ENCODE results near the gene OSBPL5.

The OSBPL5 gene

DNA sequence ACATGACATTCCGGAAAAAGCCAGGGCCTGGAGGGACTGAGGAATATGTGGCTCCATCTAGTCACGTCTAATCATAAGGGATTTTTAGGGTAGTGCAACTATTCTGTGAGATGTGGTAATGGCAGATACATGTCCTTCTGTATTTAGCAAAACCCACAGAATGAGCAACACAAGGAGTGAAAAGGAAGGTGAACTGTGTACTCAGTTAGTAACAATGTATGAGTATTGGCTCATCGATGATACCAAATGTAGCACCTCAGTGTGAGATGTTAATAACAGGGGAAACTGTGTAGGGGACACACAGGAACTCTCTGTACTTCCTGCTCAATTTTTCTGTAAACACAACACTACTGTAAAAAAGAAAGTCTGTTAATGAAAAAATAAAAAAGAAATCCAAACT, 65.9 kb downstream of the OSBPL5 start:
- DNase-seq (ENCODE audit: low spot score) = no peak

DNA sequence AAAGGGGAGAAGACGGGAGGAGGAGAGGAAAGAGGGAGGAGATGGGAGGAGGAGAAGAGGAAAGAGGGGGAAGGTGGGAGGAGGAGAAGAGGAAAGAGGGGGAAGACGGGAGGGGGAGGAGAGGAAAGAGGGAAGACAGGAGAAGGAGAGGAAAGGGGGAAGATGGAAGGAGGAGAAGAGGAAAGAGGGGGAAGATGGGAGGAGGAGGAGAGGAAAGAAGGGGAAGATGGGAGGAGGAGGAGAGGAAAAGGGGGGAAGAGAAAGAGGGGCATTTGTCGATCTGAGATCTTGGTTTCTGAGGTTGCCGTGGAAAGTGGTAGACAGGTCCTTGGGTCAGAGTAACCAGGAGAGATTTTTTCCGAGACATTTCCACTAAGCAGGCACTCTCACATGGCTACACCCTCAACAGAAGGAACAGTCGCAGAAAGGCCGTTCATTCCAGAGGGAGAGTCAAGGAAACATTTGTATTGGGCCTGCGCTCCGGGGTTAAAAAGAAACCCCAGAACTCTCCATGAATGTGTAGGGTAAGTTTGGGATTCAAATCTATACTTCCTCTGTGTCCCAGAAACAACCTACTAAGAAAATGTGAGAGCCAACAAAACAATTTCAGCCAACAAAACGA, 68.1 kb downstream of the OSBPL5 start:
- no peak for DNase-seq (ENCODE audit: low spot score)

DNA sequence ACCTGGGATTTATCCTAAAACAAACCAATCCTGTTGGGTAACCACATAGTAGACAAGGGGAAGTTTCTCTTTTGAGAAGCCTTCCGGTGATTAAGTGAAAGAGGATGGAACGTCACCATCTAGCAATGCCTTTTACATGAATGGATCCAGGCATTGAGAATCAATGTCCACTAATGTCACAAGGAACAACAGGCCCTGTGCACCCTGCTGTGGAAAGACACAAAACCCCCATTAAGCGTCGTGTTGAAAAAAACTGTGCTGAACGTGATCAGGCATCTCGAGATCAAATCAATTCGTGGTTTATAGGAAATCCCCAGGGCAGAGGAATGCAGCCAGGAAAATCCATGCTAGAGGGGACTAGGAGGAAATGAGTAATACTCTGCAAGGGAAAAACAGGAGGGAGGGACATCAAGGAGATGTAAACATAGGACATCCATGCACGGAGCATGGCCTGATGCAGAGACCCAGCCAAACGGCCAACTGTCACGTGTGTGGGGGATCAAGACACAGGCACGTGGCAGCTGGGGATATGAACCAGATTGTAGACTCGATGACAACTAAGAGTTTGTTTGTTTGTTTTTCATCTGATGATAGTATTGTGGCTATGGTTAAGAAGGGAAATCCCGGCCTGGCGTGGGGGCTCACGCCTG, 69.3 kb downstream of the OSBPL5 start:
- DNase-seq (ENCODE audit: low spot score) = peak; percentile 81

DNA sequence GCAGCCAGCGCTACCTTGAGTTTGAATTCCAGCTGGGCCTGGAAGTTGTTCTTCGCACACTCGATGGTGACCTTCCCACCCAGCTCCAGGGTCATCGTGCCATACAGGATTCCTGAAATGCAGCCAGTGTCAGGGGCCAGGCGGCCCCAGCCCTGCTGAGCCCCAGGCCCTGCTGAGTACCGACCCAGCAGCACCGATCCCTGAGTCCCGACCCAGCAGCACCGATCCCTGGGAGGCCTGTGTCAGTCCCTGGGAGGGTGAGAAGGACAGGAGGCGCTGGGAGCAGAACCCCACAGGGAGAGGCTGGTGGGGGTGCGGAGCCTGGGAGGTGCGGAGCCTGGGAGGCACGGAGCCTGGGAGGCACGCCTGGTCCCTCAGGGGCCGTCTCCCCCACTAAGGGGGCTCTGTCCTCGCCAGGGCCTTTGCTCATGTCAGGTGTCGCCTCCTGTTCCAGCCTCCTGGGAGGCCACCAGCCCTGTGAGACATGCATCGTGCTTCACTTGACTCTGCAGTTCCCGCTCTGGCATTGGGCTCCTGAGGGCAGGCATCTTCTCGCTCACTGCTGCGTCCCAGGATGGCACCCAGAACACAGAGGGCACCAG, 70.8 kb downstream of the OSBPL5 start:
- no peak for DNase-seq (ENCODE audit: low spot score)

DNA sequence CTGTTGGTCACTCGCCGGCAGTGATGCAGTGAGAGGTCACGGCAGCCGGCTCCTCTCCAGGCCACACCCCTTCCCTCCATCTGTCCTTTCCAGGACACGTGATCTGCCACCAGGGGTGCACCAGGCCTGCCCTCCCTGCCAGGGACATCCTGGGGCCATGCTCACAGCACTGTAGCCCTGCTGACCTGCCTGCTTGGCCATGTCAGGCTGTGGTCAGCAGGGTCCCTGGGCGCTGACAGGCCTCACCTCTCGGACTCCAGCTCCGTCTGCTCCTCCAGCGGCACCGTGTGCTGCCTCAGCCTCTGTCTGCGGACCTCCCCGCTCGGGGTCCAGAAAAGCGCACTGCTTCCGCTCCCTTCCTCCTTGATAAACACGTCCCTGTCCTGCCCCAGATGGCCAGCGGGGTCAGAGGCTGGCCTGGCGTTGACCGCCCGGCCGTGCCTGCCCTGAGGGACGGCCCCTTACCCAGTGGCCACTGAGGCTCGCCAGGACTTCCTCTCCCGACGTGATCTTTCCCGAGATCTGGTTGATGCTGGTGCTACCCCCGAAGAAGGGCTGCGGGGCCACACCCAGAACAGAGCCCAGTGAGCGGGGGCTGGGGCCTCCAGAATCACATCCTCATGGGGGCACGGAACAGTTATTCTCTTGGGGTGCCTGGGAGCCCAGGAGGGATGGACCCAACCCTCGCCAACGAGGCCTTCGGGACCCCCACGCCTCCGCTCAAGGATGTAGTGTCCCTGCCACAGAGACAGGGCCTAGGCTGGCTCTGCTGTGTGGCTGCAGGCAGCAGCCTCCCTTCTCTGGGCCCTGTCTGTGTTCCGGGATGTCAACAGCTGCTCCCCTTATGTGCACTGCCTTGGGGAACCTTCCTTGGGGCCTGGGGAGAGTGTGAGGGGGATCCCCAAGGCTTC, 71.6 kb downstream of the OSBPL5 start:
- DNase-seq (ENCODE audit: low spot score) = peak; percentile 8

DNA sequence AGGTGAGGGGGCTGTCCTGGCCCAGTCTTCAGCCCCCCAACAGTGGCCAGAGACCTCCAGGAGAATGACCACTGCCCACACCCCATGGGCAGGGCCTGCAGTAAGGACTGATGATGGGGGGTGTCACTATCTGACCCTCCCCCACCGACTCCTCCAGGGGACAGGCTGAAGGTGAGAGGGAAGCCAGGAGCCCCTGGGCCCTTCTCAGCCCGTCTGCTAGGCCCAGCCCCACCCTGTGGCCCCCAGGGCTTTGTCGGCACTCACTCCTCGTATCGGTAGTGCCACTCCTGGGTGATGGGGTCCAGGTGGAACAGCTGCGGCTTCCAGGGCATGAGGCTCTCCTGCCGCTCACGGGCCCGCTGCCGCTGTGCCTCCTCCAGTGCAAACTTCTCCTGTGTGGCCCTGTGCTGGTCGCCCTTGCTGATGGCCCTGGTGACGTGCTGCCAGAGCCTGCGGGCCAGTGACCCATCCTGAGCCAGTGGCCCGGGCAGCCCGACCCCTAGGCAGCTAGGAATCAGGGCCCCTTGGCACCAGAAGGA, 72.4 kb downstream of the OSBPL5 start:
- DNase-seq (ENCODE audit: low spot score) = peak; percentile 7

DNA sequence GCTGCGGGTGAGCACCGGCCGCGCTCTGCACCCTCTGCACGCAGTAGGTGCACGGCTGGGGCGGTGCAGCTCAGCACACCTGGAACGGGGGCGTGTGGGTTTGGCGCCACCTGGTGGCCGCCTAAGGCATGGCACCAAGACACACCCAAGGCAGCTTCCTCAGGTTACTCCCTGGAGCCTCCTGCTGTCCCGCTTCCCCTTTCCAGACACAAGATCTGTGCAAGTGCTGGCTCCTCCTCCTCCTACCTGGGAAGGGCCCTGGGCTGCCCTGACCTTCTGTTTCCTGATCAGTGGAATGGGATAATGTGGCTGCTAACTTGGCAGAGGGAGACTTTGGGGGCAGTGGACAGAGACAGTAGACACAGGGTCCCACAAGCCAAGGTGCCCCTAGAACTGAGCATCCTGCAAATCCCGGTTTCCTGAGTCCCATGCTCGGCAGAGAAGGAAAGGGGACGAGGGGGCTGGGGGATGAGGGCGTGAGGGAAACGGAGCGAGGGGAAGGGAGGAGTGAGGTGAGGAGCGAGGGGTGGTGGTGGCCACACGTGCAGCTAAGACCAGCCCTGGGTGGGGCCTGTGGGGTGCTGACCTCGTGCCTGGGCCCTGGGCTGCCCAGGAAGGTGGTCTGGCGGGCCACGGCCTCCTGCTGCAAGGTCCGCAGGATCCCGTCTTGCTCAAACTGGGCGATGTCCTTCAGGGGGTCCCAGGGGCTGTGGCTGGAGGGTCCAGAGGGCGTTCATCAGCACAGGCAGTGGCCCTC, 73.1 kb downstream of the OSBPL5 start:
- peak; percentile 86 for DNase-seq (ENCODE audit: low spot score)

DNA sequence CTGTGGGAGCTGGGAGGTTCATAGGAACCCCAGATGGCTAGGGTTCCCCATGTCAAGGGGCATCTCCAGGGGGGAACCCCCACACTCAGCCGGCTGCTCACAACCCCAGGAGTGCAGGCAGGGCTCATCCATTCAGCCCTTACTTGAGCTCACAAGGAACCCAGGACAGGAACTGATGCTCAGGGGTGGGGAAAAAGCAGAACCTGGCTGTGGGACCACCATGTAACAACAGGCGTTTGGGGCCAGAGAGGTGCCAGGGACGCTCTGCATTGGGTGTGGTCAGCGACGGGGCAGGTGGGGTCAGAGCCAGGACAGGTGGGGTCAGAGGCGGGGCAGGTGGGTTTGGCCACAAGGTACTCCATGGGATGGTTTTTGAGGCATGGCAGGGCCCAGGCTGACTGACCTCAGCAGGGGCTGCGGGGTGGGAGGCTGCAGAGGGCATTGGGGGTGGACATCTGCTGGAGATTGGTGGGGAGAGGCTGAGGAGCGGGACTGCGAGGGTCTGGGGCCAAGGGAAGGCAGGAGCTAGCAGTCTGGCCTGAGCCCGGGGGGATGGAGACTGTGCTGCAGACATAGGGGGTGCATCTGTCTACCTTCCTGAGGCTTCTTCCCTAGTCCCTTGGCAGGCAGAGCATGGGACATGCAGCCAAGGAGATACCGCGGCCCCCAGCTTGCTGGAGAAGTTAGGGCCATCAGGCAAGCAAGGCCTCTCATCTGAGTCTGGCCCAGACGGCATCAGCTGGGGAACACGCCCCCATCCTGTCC, 73.8 kb downstream of the OSBPL5 start:
- no peak for DNase-seq (ENCODE audit: low spot score)

DNA sequence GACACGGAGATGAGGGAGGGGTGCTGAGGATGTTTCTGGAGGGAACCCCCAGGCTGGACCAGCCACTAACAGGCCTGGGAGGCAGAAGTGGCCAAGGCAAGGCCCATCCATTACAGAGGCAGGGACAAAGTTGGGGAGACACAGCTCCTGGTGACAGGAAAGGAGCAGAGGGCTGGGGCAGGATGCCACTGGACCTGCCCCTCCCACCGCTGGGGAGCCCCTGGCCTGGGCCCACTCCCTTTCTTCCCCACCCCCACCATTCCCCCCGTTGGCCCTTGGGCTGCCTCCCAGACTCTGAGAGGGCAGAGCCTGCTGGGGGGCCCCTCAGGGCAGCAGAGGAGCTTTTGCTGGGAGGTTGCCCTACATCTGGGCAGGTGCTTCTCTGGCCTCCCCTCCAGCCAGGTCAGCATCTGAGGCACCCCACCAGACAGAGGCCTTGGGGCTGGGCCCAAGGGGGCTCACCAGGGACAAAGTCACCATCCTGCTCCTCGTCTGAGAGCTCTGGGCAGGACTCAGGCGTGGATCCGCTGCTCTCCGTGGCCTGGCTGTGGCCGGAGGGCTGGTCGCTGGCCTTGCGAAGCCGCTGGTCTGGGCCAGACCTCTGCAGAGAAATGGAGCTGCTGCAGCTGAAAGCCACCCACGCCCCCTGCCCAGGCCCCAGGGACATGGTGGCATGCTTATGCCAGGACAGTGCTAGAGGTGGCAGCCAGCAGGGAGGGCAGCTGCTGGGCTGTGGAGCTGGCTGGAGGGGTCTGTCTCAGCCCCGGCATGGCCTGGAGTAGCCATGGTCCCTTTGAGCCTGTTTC, 74.8 kb downstream of the OSBPL5 start:
- DNase-seq (ENCODE audit: low spot score) = no peak

DNA sequence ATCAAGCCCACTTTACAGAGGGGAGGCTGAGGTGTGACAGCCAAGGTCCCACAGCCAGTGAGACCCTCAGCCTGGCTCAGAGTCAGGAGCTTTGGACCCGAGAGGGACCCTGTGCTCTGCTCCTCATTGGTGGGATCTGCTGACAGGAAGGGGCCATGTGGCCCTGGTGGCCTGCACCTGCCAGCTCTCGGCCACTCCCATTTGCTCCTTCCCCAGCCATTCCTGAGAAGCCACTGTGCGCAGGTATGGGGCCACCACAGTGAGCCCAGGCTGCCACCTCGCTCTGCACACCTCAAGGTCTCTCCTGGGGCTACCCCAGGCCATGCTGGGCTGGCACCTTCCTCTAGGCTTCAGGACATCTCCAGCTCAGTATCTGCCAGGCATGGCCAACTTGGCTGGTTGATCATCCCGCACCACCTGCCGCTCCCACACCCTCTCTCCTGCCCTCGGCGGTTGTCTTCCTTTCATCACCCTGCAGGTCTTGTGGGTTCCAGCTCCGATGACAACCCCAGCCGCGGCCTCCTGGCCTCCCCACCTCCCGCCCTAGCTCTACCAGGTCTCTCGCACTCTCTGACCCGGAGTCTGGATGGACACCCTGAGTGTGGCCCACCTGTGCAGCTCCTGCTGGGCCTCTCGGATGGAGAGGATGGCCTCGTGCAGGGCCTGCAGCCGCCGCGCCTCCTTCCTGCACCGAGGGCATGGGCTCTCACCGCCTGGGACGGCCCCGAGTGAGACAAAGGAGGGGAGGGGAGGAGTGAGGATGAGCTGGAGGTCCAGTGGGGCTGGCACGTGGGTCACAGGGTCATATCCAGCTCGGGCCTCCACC, 75.7 kb downstream of the OSBPL5 start:
- no peak for DNase-seq (ENCODE audit: low spot score)

DNA sequence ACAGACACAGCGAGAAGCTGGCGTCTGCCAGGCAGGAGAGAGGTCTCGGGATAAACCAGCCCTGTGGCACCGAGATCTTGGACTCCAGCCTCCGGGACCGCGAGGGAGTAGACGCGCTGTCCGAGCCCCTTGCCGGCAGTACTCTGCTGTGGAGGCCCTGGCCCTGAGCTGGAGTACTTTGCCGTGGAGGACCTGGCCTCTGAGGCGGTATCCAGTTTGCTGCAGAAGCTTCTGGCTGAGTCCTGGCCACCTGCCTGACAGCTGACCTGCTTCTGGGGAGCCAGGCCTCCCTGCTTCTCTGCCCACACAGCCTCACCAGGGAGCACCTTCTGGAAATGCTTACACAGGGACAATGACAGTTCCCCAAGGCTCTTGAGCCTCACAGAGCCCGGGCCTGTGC, 76.3 kb downstream of the OSBPL5 start:
- DNase-seq (ENCODE audit: low spot score) = peak; percentile 6

DNA sequence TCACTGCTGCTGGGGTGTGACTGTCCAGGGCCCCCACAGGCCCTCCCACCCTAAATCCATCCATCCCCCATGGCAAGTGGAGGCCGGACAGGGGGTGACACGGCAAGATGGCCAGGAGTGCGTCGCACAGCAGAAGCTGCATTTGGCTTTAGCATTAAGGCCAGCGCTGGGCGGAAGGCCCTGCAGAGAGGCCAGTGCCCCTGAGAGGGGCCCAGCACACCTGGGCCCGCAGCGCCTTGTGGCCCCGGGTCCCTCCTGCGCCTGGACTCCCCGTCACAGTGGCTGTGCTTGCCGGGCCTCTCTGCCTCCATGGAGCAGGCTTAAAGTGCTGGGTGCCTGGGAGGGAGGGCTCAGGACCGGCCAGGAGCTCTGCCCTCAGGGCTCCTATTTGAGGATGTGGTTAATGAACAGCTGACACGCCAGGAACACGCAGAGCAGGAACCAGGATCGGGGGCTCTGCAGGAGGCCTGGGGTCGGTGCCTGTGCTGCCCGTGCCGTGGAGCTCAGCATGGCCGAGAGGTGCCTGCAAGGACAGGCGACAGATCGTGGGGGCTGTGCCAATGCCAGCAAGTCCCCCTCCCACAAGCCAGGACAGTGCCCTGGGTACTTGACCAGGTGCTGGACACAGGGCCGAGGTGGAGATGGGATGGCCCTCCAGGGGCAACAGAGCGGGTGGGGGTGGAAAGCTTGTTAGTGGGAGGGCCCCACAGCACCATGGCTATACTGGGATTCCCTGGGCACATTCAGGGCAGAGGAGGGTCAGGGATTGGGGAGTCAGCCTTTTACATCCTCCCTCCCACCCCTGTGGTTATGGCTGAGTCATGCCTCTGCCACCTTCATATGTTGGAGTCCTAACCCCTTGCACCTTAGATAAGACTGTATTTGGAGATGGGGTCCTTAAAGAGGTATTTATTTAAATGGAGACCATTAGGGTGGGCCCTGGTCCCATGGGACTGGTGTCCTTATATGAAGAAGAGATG, 77.0 kb downstream of the OSBPL5 start:
- peak; percentile 9 for DNase-seq (ENCODE audit: low spot score)

DNA sequence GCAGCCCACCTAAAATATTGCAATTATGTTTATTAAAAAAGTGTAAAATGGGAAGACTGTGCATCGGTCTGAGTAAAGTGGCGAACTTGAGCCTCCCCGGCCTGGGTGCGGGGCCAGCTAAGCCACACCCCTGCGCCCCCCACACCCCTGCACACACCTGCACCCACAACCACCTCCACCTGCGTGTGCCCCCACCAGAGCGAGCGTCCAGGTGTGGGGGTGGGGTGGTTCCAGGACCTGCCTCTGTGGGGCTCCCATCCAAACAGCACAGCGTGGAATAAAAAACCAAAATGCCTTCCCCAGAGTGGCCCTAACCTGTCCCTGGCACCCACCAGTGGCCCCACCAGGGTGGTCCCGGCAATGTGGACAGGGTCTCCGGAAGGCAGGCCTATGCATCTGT, 77.7 kb downstream of the OSBPL5 start:
- DNase-seq (ENCODE audit: low spot score) = no peak

DNA sequence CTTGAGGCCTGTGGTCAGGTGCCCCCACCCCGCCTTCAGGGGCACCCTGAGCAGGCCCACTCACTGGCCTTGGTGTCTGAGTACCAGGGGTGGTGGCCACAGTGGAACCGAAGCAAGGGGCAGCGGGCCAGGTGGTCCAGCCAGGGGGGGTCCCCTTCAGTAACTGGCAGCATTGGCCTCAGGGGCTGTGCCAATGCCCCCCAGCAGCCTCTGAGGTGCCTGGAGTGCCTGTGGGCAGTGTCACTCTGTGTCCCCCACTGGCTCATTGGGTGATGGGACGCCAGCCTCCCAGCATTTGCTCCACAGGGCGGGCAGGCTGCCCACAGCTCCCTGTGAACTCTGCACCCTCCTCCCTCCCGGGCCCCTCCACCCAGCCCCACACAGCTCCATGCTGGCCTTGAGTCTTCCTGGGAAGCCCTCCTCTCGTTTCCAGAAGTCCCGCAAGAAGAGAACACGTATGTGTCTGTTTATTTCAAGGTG, 78.4 kb downstream of the OSBPL5 start:
- peak; percentile 9 for DNase-seq (ENCODE audit: low spot score)

DNA sequence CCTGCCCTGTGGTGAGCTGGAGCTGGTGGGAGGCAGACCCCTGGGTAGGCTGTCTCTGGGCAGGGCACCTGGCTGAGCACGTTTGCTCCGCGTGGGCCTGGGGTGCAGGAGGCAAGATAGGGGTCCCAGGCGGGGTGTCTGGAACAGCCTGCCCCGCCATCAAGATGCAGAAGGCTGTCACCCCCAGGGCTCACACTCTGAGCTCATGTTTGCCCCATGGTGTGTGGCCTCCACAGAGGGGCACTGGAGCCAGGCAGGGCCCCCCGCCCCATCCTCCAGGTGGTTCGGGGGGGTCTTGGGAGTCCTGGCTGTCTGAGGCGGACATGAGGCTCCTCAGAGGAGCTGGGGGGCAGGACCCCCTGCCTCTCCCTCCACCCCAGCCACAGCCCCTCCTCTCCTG, 79.0 kb downstream of the OSBPL5 start:
- DNase-seq (ENCODE audit: low spot score) = peak; percentile 6

DNA sequence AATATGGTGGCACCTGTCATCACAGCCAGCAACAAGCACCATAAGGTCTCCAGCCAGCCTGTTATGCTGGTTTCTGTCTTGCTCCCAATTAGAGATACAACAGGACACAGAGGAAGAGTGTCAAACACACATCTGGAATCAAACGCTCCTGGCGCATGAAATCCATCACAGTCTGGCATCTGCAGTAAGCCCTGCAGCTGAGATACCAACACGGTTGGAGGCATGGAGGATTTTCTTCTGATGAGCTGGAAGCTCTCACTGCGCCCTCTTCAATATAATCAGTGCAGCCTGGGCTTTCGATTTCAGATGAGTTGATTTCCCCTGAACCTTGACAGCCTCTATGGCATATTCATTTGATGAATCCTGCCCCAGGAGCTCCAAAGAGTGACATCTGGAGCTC, 80.1 kb downstream of the OSBPL5 start:
- no peak for DNase-seq (ENCODE audit: low spot score)

DNA sequence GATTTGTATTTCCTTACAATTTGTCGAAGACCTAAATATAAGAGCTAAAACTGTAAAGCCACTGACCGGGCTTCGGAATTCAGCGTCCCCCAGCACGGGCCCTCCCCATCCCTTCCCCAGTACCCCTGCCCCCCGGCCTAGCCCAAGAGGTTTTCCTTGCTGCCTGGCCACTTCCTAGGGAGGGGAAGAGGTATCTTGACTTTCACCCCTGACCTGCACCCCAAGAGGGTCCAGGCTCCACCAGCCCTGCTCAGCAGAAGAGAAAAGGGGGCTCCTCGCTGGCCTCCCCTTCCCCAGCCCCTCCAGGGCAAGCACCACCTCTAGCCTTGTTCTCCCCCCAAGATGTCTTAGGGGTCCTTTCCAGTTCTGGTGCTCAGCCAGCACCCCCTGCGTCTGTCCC, 81.8 kb downstream of the OSBPL5 start:
- DNase-seq (ENCODE audit: low spot score) = no peak

DNA sequence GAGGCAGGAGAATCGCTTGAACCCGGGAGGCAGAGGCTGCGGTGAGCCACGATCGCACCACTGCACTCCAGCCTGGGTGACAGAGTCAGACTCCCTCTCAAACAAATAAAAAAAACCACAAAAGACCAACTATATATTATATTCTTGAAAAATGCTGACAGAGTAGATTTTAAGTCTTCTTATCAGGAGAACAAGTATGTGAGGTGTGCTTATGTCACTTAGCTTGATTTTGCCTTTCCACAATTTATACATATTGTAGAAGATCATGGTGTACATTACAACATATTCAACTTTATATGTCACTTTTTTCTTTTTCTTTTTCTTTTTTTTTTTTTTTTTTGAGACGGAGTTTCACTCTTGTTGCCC, 83.7 kb downstream of the OSBPL5 start:
- DNase-seq (ENCODE audit: low spot score) = no peak

Measured in AG20443 (cell line).